Ishikawa (cell line): ENCODE data around the gene SLC25A47.

Experiments used
- CREB1 ChIP-seq: IDR thresholded peaks from 2 replicates; pipeline ENCODE4 v1.6.1; 2012; ENCODE audit warnings: low read depth
- EP300 ChIP-seq: IDR thresholded peaks from 2 replicates; pipeline ENCODE4 v1.6.1; 2012; ENCODE audit warnings: borderline replicate concordance
- USF1 ChIP-seq: IDR thresholded peaks from 2 replicates; pipeline ENCODE4 v1.6.1; 2012

GRCh38 chr14:100341301-100342031, 18.3 kb downstream of the SLC25A47 start:
- TF ChIP-seq EP300 (no peak), CREB1 (no peak), USF1 (peak; percentile 80)
